HG03354 (cell line): Measurements from ENCODE around the gene HOXB6.

Experiments used
- ATAC-seq: cut with Tn5 transposase; IDR thresholded peaks from one replicate; pipeline ENCODE4 v1.9.1; 2021; ENCODE audit warnings: mild to moderate bottlenecking; ENCODE audit not compliant: unreplicated experiment, poor library complexity, severe bottlenecking

The HOXB6 gene

DNA sequence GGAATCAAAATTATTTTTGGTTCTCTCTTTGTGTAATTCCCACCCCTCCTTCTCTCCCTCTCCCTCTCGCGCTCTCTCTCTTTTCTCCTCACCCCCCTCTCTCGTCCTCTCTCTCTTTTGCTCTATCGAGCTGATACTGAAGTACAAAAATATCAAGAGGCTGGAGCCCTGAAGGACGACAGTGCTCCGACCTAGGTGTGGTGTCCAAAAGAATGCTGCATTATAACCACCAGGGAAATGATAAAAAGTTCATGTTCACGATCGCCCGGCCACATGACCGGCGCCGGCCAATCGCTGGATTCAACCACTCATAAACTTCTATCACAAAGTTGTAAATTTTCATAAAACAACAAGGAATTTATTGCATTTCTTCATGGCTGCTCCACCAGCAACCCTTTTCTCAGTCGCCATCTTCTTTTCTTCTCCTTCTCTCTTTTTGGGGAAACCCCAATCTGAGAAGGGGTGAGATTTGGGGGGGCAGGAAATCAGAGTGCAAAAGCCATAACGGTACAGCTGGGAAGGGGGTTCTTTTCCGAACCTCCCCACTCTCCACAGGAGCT is at the start of gene HOXB6:
Gene HOXB6, minus strand, starts transcription at position 217 of the 560 bp plus-strand sequence. CDS start 6,836 bp downstream, outside the sequence.
- no peak for ATAC-seq

DNA sequence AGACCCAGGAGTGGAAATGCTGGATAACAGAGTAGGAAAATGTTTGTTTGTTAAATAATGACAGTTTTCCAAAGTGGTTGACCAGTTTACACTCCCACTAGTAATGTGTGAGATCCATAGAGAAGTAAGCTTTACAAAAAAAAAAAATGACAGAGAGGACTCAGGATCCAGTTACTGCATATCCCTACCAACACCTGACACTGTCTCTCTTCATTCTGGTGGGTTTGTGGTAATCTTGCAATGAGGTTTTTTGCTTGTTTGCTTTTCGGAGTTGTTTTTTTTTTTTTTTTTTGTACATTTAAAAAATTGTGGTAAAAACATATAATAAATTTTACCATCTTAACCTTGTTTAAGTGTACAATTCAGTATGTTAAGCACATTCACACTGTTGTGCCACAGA is 45.0 kb upstream of the HOXB6 start:
- no peak for ATAC-seq

DNA sequence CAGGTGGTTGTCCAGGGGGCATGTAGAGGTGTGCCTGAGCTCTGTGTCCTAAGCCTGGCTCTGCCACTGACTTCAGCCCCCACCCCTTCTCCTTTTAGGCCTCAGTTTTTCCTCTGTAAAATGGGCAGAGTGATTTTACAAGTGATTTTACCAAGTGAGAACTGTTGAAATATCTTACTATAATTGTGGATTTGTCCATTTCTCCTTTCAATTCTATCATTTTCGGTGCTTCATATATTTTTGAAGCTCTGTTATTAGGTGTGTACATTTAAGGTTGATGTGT is 43.1 kb upstream of the HOXB6 start:
- no peak for ATAC-seq

DNA sequence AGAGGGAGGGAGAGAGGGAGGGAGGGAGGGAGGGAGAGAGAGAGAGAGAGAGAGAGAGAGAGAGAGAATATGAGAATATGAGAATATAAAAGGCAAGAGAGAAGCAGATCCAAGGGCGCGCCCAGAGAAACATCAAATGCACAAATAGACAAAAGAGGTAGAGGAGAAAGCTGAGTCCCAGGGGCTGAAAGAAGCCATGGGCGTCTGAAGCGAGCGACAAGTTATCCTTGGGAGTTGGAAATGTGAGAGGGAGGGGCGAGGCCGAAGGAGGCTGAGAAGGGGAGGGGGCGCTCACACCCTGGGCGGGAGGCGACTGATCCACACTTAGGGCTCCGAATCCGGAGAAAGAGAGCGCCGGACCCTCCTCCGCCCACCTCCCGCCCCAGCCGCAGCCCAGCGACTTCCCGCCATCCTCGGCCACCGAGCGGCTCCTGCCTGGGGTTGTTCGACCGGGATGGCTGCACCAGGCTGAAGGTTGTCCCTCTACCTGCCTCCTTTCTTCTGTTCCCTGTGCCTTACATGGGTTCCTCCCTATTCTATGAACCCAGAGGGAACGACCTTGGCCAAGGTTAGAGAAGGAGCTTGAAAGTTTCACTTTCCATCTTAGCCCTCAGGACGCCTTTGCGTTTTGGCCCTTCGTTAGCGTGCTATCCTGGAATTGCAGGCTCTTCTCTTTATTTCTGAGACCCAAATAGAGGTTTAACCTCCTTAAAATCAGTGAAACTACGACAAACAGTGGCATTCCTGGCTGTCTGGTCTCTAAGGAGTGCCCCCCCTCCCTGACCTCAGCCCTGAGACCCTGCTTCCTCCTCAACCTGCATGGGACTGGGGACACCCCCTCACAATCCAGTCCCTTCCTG is 42.5 kb upstream of the HOXB6 start:
- no peak for ATAC-seq

DNA sequence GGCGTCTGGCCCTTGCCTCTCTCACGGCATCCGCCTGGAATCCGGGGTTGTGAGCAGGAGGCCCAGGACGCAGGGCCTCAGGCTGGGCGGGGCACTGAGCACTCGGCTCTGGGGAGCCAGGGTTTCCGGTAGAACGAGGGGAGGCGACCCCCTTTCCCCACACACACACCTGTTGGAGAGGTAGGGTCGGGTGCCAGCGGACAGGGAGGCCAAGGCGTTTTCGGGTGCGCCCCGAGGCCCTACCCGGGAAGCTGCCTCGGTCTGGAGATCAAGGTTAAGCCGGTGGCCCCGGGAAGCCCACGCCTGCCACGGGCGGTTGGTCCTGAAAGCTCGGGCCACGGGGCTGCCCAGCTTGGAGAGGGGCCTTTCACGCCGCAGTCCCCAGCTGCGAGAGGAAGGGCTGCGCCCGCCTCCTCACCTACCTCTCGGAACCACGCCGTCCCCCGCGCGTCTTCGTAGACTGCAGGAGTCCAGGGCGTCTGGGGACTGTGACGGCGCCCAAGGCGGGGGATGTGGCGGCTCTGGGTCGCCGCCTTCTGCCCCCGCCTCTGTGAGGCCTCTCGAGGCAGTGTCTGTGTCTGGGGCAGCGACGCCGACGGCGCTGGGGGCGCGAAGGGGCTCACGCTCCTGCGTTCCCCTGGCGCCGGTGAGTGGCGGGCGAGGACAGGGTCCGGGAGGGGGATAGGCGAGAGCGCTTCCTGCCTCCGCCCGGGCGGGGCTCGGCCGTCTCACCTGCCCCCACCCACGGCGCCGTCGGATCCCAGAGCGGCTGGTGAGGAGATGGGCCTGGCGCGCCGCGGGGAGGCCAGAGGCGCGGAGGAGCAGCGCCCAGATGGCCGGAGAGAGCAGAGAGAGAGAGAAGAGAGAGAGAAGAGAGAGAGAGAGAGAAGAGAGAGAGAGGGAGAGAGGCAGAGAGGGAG is 41.7 kb upstream of the HOXB6 start:
- ATAC-seq, result no peak

DNA sequence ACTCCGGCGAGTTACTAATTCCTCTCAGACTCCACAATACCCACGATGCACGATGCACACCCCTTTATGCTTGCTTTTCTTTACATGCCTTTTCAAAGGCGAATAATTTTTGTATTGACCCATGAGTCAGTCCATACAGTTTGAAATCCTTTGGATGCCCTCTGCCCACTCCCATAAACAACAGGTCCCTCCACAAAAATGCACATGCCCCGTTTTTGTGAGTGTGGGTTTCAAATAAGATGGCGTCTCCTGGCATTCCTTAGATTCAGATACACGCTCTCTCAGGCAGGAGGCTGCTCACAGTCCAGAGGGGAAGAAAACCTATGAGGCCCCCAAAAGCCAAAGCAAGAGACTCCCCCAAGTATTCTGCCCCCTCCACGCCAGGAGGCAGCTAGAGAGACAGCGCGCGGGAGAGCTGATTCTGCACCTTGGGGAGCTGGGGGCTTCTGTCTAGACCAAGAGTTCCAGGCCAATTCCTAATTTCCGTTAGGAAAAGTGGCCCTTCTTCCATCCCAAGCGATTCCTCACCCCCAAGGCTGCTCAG is 40.9 kb upstream of the HOXB6 start:
- no peak for ATAC-seq

DNA sequence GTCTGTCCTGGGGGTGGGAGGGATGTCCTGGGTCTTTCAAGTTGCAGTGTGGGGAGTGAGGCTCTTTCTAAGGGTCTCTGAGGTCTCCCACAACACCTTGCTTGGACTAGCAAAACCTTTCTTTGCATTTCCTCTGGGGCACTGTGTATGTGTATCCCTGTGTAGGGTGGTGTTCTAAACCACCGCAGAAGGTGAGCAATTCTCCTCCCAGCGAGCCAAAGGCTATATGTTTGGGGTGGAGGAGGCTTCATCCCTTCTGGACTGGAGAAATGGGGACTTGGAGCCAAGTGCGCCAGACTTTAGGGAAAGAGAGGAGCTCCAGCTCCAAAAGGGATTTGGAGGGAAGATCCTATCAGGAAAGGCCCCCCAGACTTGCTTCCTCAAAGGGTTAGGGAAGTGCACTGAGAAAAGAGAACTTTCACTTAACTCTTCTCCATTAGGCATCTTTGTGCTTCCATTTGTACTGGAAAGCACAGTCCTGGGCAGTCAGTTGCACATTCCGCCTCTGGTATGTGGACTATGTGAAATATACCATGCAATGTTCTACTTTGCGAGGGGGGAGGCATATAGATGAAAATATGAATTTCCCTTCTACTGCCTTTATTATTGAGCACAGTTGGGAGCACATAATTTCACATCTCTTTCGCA is 40.2 kb upstream of the HOXB6 start:
- ATAC-seq, result no peak

DNA sequence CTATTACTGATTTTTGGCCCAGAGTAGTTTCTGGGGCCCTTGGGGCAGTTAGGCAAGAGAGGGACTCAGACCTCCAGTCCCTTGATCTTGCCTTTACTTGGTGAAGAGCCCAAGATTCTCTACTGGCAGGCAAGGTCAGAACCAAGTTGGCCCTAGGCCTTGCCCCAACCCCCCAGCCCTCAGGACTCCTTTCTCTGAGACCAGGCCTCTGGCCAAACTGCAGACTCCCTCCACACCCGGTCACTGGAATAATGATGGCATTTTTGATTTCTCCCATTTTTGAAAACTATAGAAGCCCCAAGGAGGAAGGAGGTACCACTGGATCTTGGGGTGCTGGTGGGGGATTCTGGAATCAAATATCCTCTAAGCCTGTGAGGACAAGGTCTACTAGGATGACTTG is 39.4 kb upstream of the HOXB6 start:
- no peak for ATAC-seq

DNA sequence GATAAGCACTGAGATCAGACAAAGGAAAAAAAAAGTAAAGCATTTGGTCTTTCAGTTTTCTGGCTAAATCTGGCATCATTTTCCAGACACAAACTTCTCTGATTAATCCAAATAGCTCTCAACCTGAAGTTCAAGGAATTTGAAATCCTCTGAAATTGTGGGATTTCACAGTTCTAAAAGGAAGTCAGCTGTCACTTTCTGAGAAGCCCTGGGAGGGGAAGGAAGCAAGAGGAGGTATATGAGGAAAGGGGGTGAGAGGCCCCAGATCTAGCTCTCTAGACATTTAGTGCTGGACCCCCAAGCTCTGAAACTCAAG is 38.9 kb upstream of the HOXB6 start:
- ATAC-seq, result no peak

DNA sequence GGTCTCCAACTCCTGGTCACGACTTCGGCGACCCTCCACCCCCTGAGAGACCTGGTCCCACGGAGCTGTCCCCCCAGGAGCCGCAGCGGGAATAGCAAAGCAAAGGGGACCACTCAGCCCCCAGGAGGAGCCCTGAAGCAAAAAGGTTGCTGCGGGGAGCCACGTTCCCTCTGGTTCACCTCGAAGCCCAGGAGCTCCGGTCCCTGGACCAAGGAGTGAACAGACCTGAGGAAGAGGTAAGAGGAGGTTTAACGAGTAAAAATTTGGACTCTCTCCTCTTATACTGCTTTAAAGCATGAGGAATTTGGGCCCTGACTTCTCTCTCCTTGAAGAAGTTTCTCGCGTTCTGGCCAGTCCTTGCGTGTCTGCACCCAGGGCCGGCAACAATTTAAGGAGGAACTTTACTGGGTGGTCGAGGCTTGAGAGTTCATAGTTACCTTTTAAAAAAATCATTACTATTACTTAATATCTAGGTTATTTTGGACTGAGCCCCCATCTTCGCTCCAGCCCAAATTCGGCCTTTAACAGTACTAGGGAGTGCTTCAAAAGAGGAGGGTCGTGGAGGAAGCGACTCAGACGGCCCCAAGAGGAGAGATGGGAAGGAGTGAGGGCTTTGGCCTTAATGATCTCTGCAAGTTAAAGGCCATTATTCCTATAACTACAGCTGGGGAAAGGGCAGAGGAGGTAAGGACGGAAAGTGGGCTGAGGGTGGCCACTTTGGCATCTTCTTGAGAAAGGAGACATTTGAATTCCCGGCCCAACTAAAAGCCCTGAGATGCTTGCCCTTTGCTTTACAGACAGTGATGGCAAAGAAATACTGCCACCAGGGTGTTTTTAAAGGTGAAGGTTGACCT is 38.3 kb upstream of the HOXB6 start:
- ATAC-seq, result no peak

DNA sequence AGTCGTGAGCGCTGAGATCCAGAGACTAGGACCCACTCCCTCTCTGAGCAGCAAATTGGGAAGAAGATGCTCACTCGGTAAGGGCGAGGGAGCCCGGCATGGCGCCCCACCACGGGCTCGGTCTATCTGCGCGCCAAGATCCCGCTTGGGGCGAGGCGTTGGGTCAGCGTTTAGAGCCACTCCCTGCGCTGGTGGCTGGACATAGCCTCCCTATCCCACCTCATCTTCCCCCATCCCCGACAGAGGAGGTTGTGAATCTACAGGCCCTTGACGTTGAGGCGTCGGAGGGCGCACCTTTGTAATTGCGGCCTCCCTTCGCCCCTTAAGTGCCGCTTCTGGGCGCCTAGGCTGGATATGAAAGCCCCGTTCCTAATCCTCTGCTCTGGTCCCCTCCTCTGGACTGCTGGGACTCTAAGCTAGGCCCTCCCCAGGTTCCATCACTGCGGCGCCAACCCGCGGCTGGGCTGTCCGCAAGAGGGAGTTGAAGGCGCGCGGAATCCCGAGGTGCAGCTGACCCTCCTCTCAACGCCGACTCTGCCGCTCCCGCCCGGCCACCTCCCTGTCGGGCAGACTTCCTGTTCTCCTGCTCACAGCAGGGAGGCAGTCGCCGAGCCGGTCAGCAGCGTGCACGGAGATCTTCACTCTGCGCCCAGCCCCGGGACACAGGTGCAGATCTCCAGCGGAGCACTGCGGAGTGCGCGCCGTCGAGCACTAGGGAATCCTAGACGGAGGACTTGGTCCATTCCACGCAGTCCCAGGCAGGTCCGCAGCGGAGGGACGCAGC is 37.5 kb upstream of the HOXB6 start:
- ATAC-seq, result no peak

DNA sequence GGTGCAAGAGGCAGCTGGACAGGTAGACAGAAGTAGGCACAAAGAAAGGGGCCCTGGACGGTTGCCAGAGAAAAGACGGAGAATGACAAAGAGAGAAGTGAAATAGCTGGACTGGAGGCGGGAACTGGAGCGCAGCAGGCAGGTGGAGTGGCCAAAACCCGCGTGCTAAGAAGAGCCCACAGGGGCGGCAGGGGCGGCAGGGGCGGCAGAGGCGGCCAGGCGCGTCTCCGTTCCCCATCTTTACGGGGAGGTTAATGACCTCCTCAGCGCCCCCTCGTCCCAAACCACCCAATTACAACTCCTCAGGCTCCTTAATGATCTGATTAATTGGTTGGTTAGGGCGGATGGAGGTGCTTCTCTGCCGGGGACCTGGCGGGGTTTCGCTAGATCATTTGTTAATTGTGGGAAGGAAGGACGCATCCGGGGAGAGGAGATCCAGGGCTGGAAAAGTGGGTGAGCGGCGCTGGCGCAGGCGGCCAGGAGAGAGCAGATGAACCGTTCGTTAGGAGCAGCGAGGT is 36.8 kb upstream of the HOXB6 start:
- no peak for ATAC-seq

DNA sequence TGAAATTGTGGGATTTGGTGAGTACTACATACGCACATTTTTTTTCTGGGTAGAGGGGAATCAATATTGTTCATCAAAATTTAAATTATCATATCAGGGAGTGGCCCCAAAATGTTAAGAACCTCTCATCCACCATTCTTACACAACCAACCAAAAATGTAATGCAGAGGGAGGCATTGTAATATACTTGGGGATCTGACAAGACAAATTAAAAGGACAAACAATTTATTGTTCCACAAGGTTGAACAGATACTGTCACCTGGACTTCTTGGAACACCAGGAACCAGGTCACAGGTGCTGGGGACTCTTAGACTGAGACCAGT is 36.0 kb upstream of the HOXB6 start:
- ATAC-seq, result no peak

DNA sequence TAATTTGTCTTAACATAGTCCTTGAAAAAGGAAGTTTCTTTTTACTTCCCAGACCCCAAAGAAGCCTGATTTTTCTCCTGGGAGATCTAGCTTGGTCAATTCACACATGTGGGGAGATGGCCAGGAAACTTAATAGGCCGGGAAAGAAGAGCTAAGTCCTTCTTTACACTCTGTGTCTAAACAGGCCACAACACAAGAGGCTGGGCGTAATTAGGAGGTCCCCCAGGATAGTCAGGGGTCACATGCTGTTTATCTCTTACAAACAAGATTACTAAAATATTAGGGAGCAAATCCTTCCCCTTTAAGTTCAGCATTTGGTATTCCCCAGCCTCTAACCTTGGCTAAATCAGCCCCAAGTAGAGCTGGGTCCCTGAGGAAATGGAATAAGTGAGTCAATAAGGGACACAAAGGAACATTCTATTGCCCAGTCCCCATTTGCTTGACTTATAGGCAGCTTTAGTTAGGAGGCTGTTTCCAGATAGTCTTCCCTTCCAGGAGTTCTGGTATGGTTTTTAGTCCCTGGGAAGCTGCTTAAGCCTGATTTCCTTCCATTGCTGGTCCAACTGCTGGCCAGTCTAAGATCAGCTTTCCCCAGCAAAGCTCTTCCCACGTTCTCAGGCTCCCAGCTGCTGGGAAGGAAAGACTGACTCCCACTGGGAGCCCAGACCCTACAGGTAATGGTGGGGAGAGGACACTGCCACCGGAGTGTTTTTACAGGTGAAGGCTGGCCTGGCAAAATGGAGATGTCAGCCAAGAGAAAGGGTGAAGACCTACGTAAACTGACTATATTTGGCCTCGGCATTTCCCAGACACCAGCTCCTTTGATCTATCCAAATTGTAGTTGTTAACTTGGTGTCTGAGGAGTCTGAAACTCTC is 35.4 kb upstream of the HOXB6 start:
- ATAC-seq, result no peak

DNA sequence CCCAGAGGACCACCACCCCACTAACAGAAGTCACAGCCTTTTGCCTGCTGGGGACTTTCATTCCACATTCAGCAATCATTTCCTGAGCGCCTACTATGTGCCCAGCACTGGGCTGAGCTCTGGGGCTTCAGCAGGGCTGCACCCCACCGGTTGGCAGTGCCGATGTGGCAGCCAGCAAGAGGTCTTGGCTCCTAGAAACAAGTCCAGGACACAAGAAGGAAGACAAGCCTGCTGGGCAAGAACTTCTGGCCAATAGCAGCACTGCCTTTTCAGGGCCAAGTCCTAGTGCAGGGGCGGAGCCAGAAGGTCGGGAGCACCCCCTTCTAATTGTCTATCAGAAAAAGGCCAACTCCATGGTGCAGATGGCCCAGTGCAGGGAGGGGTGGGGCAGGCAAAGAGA is 34.4 kb upstream of the HOXB6 start:
- ATAC-seq, result no peak

DNA sequence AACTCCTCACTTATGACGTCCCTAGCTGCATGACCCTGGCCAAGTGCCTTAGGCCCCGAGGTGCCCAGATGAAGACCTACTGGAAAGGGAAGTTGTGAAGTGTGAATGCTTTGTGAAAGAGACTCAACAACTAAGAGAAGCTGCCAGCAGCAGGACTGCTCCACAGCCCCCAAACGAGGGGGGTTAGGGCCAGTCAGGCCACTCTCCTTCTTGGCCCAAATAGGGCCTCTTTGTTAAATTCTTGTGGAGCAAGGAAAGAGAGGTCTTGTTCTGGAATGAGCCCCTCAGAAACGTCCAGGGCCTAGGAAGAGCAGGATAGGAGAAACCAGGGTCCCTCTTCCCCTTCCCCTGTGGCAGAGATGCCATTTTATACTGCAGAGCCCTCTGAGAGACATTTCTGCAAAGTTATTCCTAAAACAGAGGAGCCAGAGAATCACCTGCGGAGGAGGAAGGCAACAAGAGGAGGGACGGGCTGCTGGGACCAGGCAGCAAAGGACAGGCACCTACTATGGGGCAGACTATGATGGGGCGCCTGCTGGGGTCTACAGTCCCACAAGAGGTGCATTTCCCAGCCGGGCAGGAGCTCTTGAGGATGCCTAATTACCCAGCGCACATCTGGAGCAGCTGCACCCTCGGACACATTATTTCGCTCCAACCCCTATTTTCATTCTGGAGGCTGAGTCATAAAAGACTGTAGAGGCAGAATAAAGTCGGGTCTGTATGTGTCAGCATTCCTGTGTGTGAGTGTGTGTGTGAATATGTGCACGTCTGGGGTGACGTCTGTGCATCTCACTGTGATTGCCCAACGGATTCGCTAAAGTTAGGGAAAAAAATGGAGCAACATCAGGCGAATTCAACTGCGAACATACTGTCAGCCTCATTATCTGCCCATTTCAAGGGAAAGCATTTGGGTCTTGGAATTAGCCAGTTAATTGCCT is 32.8 kb upstream of the HOXB6 start:
- ATAC-seq, result no peak
